Measurements from ENCODE around the gene HSD11B1. TPM values are rescaled to one million over a fixed set of nuclear protein-coding genes. Genes with fewer than 3 reads are reported as not detected.

The HSD11B1 gene
- total RNA-seq (1 to 10 TPM; 1.0 to 4.3 (median 2.7) TPM), polyA plus RNA-seq (1.5 TPM)
- long read RNA-seq, donor 1, partial matches to known transcripts, result 0 of 1 reads
- long read RNA-seq, donor 1, other reads (novel, unspliced or antisense), result 1 of 1 reads
- long read RNA-seq, donor 2, result 0 reads
- long read RNA-seq, donor 3, transcript HSD11B1-202 (6 exons, 1,405 nt), result major isoform, 10 of 10 reads
- long read RNA-seq, donor 3, partial matches to known transcripts, result 0 of 10 reads
- long read RNA-seq, donor 3, other reads (novel, unspliced or antisense), result 0 of 10 reads
- long read RNA-seq, donor 4, partial matches to known transcripts, result 0 of 1 reads
- long read RNA-seq, donor 4, other reads (novel, unspliced or antisense), result 0 of 1 reads

DNA sequence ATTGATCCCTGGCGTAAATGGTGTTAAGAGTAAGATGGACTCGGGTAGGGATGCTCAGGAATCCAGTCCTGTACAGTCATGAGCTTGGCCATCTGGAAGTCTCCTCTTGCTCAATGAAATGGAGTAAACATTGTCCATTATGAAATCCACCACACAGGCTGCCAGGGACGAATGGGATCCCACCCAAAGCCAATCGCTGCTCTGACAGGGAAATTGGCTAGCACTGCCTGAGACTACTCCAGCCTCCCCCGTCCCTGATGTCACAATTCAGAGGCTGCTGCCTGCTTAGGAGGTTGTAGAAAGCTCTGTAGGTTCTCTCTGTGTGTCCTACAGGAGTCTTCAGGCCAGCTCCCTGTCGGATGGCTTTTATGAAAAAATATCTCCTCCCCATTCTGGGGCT lies at the start of gene HSD11B1:
HSD11B1 (plus strand) TSS at position 263 of the 400 bp plus-strand sequence; CDS start at position 360, 97 bp downstream.
- DNase-seq (peak; percentile 84 to 92 (median 89)), ATAC-seq (peak; percentile 95)
- Histone ChIP-seq H3K4me1 (ENCODE audit: control insufficient read depth, insufficient read depth, low read length) (no peaks in the 10 kb centered on the region), H3K27ac (ENCODE audit: low read length) (peak within 1 kb of the TSS; percentile 86), H3K9me3 (ENCODE audit: control insufficient read depth, low read length) (no peaks in the 10 kb centered on the region), H3K4me3 (ENCODE audit: low read length) (no peak within 1 kb of the TSS), H3K27me3 (ENCODE audit: control insufficient read depth, insufficient read depth) (no peaks in the 10 kb centered on the region)
- 49% methylated on average over 6 of the region's 6 CpGs for WGBS
- intact Hi-C loops (cut with DNase I), result no loop called here

DNA sequence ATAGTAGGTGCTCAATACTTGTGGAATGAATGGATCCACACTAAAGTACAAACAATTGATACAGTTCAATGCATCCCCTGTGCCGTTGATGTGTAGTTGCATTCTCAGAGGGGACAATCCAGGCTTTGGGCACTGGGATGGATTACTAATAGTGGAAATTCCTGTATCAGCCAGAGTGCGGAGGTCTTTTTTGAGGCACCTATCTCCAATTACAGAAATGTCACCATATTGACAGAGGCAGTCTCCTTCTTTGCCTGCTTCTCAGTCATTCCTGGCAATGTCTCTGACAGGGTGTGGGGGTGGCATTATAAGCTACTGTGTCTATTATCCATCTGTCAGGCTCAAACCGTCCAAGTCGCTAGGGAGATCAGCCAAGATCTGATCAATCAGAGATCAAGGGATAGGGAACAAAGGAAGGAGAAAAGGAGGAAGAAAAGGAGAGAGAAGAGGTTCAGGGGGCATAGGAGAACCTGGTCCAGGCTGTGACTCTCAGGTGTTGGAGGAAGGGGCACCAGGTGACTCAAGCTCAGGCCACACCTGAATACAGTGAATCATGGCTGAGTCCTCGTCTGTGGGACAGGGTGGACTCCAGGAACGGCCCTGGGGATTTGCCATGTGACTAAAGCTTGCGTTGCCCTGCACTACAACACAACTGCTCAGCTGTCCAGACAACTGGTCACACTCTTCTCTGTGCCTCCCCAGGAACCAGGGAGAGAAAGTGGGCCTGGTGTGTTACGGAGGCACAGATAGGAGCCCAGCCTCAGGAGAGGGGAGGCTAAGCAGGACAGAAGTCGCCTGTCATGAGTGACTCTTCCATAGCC lies 49.0 kb upstream of the HSD11B1 start:
- Histone ChIP-seq H3K27ac (ENCODE audit: low read length) (no peak overlapping the region), H3K9me3 (ENCODE audit: control insufficient read depth, low read length) (no peaks in the 10 kb centered on the region), H3K27me3 (ENCODE audit: control insufficient read depth, insufficient read depth) (no peaks in the 10 kb centered on the region), H3K4me1 (ENCODE audit: control insufficient read depth, insufficient read depth, low read length) (peaks cover 15% of the 10 kb centered on the region), H3K4me3 (ENCODE audit: low read length) (no peak overlapping the region)
- 89% methylated on average over 9 of the region's 9 CpGs for WGBS
- intact Hi-C loops (cut with DNase I), result no loop called here
- no peak for DNase-seq
- ATAC-seq, result no peak

DNA sequence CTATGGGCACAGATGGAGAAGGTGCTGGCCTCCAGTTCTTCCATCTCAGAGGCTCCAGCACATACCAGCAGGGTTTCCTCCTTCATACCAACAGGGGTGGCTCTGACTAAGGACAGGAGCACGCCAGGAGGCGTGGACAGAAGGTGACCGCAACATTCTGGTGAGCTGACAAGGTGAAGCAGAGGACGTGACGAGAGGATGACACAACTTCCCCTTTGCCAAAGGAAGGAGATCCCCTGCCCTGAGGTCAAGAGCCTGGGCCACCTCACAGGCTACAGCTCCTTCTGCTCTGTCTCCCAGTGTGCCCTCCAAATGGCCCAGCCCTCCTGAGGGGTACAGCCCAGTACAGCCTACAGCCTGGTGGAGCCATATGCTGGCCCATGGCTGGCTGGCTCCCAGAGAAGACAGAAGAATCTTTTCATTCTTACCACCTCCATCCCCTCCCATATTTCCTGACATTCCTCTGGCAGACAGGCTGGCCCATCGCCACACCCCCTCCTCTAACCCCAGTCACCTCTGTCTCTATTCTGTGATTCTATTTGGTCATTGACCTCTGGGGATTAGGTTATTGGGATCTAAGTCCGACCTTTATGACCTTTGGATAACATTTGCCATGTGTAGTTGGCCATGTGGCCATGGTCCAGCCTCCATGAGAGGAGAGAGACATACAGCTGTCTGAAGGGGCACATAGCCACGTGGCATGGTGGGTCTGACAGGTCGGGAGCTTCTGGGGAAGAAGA lies 47.3 kb upstream of the HSD11B1 start:
- WGBS, result 79% methylated on average over 9 of the region's 9 CpGs
- DNase-seq (peak in 1 of 3 donors; percentile 51), ATAC-seq (no peak)
- peaks cover 5% of the 10 kb centered on the region for H3K4me1 ChIP-seq (ENCODE audit: control insufficient read depth, insufficient read depth, low read length)
- H3K27ac ChIP-seq (ENCODE audit: low read length), result no peak overlapping the region
- H3K4me3 ChIP-seq (ENCODE audit: low read length), result no peak overlapping the region
- intact Hi-C loops (cut with DNase I), result no loop called here
- H3K27me3 ChIP-seq (ENCODE audit: control insufficient read depth, insufficient read depth), result no peaks in the 10 kb centered on the region
- no peaks in the 10 kb centered on the region for H3K9me3 ChIP-seq (ENCODE audit: control insufficient read depth, low read length)

DNA sequence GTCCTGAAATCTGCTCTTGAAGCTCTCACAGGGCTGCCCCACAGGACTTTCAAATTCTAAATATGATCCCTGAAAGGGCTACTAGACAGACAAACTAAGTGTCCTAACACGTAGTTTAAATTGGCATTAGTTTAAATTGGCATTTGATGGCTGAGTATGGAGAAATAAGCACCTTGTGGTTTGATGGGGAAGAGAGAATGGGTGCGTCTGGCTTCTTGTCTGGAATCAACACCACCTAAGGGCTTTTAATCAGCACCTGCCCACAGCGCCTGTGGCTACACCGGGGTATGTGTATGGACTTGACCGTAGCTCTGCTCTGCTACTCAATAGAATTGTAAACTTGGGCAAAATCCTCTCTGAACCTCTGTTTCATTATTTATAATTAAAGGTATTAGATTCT lies 46.7 kb upstream of the HSD11B1 start:
- no peak overlapping the region for H3K27ac ChIP-seq (ENCODE audit: low read length)
- 96% methylated on average over 5 of the region's 5 CpGs for WGBS
- no peak for DNase-seq
- H3K4me3 ChIP-seq (ENCODE audit: low read length), result no peak overlapping the region
- H3K9me3 ChIP-seq (ENCODE audit: control insufficient read depth, low read length), result no peaks in the 10 kb centered on the region
- H3K4me1 ChIP-seq (ENCODE audit: control insufficient read depth, insufficient read depth, low read length), result peaks cover 4% of the 10 kb centered on the region
- ATAC-seq, result no peak
- H3K27me3 ChIP-seq (ENCODE audit: control insufficient read depth, insufficient read depth), result no peaks in the 10 kb centered on the region
- intact Hi-C loops (cut with DNase I), result no loop called here

DNA sequence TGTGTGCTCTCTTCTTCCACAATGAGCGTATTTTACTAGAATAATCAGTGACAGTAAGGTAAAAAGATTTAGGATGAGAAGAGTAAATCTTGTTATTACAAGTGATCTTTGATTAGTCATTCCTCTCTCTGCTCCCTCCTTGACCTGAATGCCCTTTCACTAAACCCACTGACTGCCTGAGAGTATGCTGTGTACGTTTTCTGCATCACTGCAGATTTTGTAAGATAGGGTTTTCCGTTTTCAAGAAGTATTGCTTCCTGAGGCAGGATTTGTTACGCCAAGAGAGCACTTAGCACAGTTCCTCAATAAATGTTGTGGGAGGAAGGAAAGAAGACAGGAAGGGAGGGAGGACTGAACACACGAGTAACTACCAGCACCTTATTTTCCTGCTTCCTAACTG lies 44.7 kb upstream of the HSD11B1 start:
- intact Hi-C loops (cut with DNase I), result no loop called here
- H3K27ac ChIP-seq (ENCODE audit: low read length), result no peak overlapping the region
- H3K4me1 ChIP-seq (ENCODE audit: control insufficient read depth, insufficient read depth, low read length), result no peaks in the 10 kb centered on the region
- 52% methylated on average over 5 of the region's 5 CpGs for WGBS
- no peak overlapping the region for H3K4me3 ChIP-seq (ENCODE audit: low read length)
- H3K9me3 ChIP-seq (ENCODE audit: control insufficient read depth, low read length), result no peaks in the 10 kb centered on the region
- H3K27me3 ChIP-seq (ENCODE audit: control insufficient read depth, insufficient read depth), result no peaks in the 10 kb centered on the region
- no peak for DNase-seq
- peak in 1 of 2 donors; percentile 22 for ATAC-seq

DNA sequence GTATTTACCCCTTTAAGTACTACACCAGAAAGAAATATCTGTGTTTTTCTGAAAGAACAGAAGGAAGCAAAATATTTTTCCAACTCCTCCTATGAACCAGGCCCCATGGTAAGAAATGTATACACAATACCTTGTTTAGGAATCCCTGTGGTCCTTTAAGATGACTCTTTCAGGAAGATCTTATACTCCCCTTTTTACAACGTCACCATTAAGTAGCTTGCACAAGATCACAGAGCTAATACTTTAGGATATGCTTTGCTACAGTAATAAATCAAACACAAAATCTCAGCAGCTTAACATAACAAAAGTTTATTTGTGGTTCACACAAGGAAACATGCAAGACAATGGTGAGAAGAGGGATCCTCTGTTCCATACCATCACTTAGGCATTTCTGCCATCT lies 43.6 kb upstream of the HSD11B1 start:
- ATAC-seq, result no peak
- Histone ChIP-seq H3K9me3 (ENCODE audit: control insufficient read depth, low read length) (no peaks in the 10 kb centered on the region), H3K27ac (ENCODE audit: low read length) (no peak overlapping the region), H3K4me1 (ENCODE audit: control insufficient read depth, insufficient read depth, low read length) (no peaks in the 10 kb centered on the region), H3K4me3 (ENCODE audit: low read length) (no peak overlapping the region), H3K27me3 (ENCODE audit: control insufficient read depth, insufficient read depth) (no peaks in the 10 kb centered on the region)
- 79% methylated on average over 1 of the region's 1 CpG for WGBS
- no peak for DNase-seq
- intact Hi-C loops (cut with DNase I), result no loop called here

DNA sequence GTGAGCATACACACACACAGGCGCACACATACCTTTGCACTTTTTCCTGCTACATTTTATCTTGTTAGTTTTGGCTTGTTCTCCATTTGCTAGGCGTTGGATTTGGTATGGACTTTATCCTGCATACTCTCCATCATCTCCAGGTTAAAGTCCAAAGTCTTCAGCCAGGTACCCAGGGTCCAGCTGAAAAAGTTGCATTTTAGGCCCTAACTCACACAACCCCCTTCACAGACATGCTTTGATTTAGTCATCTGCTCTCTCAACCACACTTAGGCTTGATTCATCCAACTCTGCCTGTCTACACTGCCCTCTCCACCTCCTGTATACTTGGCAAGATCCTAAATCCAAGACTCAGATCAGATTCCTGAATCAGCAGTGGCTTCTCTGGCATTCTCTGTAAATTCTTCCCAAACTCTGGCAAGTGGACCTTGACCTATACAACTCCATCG lies 41.7 kb upstream of the HSD11B1 start:
- WGBS, result 92% methylated on average over 3 of the region's 3 CpGs
- ATAC-seq (no peak), DNase-seq (no peak)
- Histone ChIP-seq H3K9me3 (ENCODE audit: control insufficient read depth, low read length) (no peaks in the 10 kb centered on the region), H3K4me1 (ENCODE audit: control insufficient read depth, insufficient read depth, low read length) (no peaks in the 10 kb centered on the region), H3K4me3 (ENCODE audit: low read length) (no peak overlapping the region), H3K27ac (ENCODE audit: low read length) (no peak overlapping the region), H3K27me3 (ENCODE audit: control insufficient read depth, insufficient read depth) (no peaks in the 10 kb centered on the region)
- intact Hi-C loops (cut with DNase I), result no loop called here

DNA sequence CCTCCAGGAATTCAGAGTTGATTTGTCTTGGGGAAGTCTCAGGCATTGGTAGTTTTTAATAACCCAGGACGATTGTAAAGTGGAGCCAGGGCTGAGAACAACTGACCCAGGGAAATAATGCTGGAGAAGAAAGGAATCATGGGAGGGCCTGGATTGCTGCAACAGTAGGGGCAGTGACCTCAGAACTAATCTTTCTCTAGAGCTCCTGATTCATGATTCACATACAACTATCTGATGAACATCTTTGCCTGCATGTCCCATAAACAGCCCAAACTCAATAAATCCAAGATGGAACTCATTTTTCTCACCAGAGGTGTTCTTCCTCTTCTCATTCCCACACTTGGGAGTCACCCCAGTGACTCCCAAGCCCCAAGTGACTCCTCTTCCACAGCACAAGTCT lies 37.5 kb upstream of the HSD11B1 start:
- intact Hi-C loops (cut with DNase I), result no loop called here
- Histone ChIP-seq H3K9me3 (ENCODE audit: control insufficient read depth, low read length) (no peaks in the 10 kb centered on the region), H3K27ac (ENCODE audit: low read length) (no peak overlapping the region), H3K4me1 (ENCODE audit: control insufficient read depth, insufficient read depth, low read length) (no peaks in the 10 kb centered on the region), H3K4me3 (ENCODE audit: low read length) (no peak overlapping the region), H3K27me3 (ENCODE audit: control insufficient read depth, insufficient read depth) (no peaks in the 10 kb centered on the region)
- DNase-seq, result no peak
- ATAC-seq, result no peak
- 89% methylated on average over 1 of the region's 1 CpG for WGBS

DNA sequence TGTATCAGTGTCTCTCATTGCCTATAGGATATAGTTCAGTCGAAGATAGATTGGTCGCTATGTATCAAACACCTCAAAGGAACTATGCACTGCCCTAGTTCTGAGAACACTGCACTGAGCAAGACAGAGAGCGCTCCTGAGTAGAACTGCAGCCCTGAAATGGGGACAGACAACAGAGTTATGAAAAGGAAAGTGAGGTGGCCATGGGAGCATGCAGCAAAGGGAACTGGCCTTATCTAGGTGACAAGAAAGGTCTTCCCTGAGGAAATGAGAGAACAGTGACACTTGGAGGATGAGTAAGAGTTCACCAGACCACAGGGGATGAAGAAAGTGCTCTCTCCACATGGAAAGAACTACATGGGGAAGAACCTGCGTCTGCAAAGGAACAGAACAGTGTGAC lies 36.9 kb upstream of the HSD11B1 start:
- ATAC-seq, result no peak
- intact Hi-C loops (cut with DNase I), result no loop called here
- no peak overlapping the region for H3K27ac ChIP-seq (ENCODE audit: low read length)

DNA sequence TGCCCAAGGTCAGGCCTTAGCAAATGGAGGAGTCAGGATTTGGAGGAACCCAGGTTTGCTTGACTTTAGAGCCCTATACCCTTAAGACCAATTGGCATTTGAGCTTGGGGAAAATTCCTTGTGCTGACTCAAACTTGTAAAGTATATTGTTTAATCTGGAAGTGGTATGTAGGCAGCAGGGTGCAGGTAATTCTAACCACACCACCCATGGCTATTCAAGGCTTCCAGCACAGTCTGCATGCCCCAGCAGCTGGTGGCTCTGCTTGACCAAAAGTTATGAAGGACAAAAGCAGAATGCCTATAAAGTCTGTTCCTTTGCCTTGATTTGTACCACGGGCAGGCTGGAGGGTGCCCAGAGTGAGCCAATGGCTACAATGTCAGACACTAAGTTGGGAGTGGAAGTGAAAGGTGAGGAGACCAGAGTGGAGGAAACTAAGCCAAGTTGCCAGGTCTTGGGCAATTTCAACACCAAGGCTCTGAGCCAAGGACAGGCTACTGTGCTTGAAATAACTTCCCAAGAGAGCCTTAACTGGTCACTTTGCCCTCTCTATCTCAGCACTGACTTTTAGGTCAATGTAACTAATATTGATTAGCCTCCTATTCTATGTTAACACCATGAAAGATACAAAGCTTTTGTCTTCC lies 34.1 kb upstream of the HSD11B1 start:
- no peak overlapping the region for H3K4me3 ChIP-seq (ENCODE audit: low read length)
- intact Hi-C loops (cut with DNase I), result loop anchor here in 1 of 4 donors (10.0 kb wide), 1 partner anchor 46 kb away; no protein-coding TSS in a partner anchor
- H3K27ac ChIP-seq (ENCODE audit: low read length), result peak overlapping the region; percentile 50
- H3K4me1 ChIP-seq (ENCODE audit: control insufficient read depth, insufficient read depth, low read length), result peaks cover 8% of the 10 kb centered on the region
- DNase-seq, result no peak
- no peaks in the 10 kb centered on the region for H3K9me3 ChIP-seq (ENCODE audit: control insufficient read depth, low read length)
- H3K27me3 ChIP-seq (ENCODE audit: control insufficient read depth, insufficient read depth), result no peaks in the 10 kb centered on the region
- ATAC-seq, result no peak
- 84% methylated on average over 1 of the region's 1 CpG for WGBS

More for the DNA sequence above, 36.9 kb upstream of the HSD11B1 start:
- H3K4me3 ChIP-seq (ENCODE audit: low read length), result no peak overlapping the region
- H3K9me3 ChIP-seq (ENCODE audit: control insufficient read depth, low read length), result no peaks in the 10 kb centered on the region
- DNase-seq, result no peak
- H3K27me3 ChIP-seq (ENCODE audit: control insufficient read depth, insufficient read depth), result no peaks in the 10 kb centered on the region
- H3K4me1 ChIP-seq (ENCODE audit: control insufficient read depth, insufficient read depth, low read length), result no peaks in the 10 kb centered on the region
- 81% methylated on average over 4 of the region's 4 CpGs for WGBS

All from right cardiac atrium (tissue), 5 donors.